ENCODE results near the gene DMXL1. TPM values are rescaled to one million over a fixed set of nuclear protein-coding genes. Genes with fewer than 3 reads are reported as not detected.

Gene DMXL1
- total and polyA plus RNA-seq, 11 donors: 8.2 to 39.0 (median 27.0) TPM

- TF ChIP-seq CTCF (IDR thresholded peaks at IDR 0.05) (no peak), POLR2A (IDR thresholded peaks at IDR 0.05) (no peak)
- intact Hi-C loops (cut with DNase I): loop anchor here in 2 of 10 donors (10.0 kb wide), 1 partner anchor 187 kb away; no protein-coding TSS in a partner anchor
- whole genome bisulfite sequencing, 4 donors: 94 to 100% (median 97%) methylated on average over 1 of the region's 1 CpG
- Histone ChIP-seq H3K27me3 (no peaks in the 10 kb centered on the region), H3K27ac (no peak overlapping the region), H3K4me1 (peaks cover 0 to 67% (median 41%) of the 10 kb centered on the region in 12 donors), H3K36me3 (no peaks in the 10 kb centered on the region), H3K9me3 (no peaks in the 10 kb centered on the region), H3K4me3 (no peak overlapping the region)
- no peak for DNase-seq
- no peak for ATAC-seq
Observed at GRCh38 chr5:119078071-119078846, 7.4 kb downstream of the DMXL1 start.

GRCh38 chr5:119078861-119079260 lies 8.0 kb downstream of the DMXL1 start:
- intact Hi-C loops (cut with DNase I): loop anchor here in 2 of 10 donors (10.0 kb wide), 1 partner anchor 186 kb away; no protein-coding TSS in a partner anchor
- TF ChIP-seq POLR2A (IDR thresholded peaks at IDR 0.05): no peak
- Histone ChIP-seq H3K9me3 (no peaks in the 10 kb centered on the region), H3K27ac (no peak overlapping the region), H3K36me3 (no peaks in the 10 kb centered on the region), H3K4me1 (peaks cover 0 to 61% (median 36%) of the 10 kb centered on the region in 12 donors), H3K27me3 (no peaks in the 10 kb centered on the region), H3K4me3 (no peak overlapping the region)
- no peak for ATAC-seq
- 91 to 98% (median 94%) methylated on average over 1 of the region's 1 CpG for WGBS, 4 donors
- DNase-seq: no peak

GRCh38 chr5:119079318-119079921 lies 8.5 kb downstream of the DMXL1 start:
- intact Hi-C loops (cut with DNase I): loop anchor here in 2 of 10 donors (10.0 kb wide), 1 partner anchor 185 kb away; no protein-coding TSS in a partner anchor

GRCh38 chr5:119080936-119081335 lies 10.0 kb downstream of the DMXL1 start:
- peaks cover 0 to 2% (median 0%) of the 10 kb centered on the region in 9 donors for H3K36me3 ChIP-seq
- intact Hi-C loops (cut with DNase I): no loop called here
- no peak overlapping the region for H3K4me3 ChIP-seq
- whole genome bisulfite sequencing, 4 donors: 49 to 74% (median 70%) methylated on average over 1 of the region's 1 CpG
- ATAC-seq (peak in 2 of 4 donors; percentile 24 to 39), DNase-seq (no peak)
- H3K9me3 ChIP-seq: peaks cover 0 to 6% (median 0%) of the 10 kb centered on the region in 12 donors
- TF ChIP-seq CTCF (IDR thresholded peaks at IDR 0.05) (no peak), POLR2A (IDR thresholded peaks at IDR 0.05) (no peak)
- peaks cover 0 to 49% (median 24%) of the 10 kb centered on the region in 12 donors for H3K4me1 ChIP-seq
- H3K27ac ChIP-seq: no peak overlapping the region
- no peaks in the 10 kb centered on the region for H3K27me3 ChIP-seq

More at GRCh38 chr5:119079318-119079921, 8.5 kb downstream of the DMXL1 start:
- no peaks in the 10 kb centered on the region for H3K9me3 ChIP-seq
- DNase-seq (no peak), ATAC-seq (no peak)
- no peaks in the 10 kb centered on the region for H3K27me3 ChIP-seq
- peaks cover 0 to 56% (median 30%) of the 10 kb centered on the region in 12 donors for H3K4me1 ChIP-seq
- WGBS, 4 donors: 68 to 74% (median 70%) methylated on average over 3 of the region's 3 CpGs
- H3K4me3 ChIP-seq: no peak overlapping the region
- H3K36me3 ChIP-seq: no peaks in the 10 kb centered on the region
- TF ChIP-seq POLR2A (IDR thresholded peaks at IDR 0.05) (no peak), CTCF (IDR thresholded peaks at IDR 0.05) (no peak)
- H3K27ac ChIP-seq: no peak overlapping the region

All from heart left ventricle (tissue), 16 donors.